Measurements from ENCODE around the gene EGFL8.

Gene EGFL8

DNA sequence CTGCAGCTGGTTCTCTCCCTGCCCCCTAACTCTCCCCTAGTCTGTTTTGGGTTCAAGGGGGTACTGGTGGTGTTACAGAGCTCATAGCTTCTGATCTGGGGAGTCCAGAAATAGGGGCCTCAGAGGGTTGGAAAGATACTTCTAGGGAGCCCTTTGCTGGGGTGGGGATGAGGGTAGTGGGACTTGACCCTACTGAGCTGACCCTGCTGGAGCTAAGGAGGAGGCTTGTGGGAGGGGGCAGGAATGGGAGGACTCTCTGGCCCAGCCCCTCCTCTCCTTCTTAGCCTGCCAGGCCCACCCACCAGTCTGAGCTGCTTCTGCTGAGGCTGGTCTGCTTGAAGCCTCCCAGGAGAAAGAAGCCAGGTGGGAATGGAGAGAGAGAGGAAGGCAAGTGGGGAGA, at the start of gene EGFL8:
EGFL8 (plus strand) TSS at position 301 of the 400 bp plus-strand sequence. CDS start 1,571 bp downstream, outside the sequence.
- TF ChIP-seq, protein P1, sequence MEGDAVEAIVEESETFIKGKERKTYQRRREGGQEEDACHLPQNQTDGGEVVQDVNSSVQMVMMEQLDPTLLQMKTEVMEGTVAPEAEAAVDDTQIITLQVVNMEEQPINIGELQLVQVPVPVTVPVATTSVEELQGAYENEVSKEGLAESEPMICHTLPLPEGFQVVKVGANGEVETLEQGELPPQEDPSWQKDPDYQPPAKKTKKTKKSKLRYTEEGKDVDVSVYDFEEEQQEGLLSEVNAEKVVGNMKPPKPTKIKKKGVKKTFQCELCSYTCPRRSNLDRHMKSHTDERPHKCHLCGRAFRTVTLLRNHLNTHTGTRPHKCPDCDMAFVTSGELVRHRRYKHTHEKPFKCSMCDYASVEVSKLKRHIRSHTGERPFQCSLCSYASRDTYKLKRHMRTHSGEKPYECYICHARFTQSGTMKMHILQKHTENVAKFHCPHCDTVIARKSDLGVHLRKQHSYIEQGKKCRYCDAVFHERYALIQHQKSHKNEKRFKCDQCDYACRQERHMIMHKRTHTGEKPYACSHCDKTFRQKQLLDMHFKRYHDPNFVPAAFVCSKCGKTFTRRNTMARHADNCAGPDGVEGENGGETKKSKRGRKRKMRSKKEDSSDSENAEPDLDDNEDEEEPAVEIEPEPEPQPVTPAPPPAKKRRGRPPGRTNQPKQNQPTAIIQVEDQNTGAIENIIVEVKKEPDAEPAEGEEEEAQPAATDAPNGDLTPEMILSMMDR (IDR thresholded peaks at IDR 0.05), result no peak

DNA sequence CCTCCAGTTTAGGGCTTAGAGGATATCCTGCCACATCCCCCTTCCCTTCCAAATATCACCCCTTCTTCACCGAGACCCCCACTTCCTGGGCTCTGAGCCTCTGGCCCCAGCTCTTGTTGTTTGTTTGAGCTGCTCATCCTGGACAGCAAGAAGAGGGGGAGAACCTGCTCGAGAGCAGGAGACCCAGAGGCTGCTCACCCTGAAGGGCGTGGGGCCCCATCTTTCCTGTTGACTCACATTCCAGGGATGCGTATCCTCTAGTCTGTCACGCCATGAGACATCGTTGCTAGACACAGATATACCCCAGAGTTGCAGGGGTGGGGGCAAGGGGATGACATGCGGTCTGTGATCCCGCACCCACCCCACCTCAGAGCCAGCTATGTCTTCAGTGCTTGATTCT, 49.6 kb upstream of the EGFL8 start:
- TF ChIP-seq, protein P1 (IDR thresholded peaks at IDR 0.05), result no peak

DNA sequence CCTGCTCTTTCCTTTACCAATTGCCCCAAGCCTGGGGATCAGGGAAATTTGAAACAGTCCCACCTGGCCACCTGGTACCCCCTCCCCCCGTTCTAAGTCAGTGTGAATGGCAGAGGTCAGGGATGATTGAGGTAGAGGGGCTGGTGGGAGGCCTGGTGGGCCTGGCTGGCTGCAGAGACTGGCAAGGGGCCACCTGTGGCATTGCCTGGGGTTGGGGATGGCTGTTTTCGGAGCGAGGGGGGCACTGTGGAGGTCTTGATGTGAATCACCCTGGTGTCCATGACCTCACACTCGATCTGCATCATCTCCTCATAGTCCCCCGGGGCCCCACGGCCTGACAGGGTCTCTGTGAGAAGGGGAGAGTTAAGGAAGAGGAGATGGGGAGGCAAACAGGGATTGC, 48.8 kb upstream of the EGFL8 start:
- TF ChIP-seq, protein P1 (IDR thresholded peaks at IDR 0.05), result no peak

DNA sequence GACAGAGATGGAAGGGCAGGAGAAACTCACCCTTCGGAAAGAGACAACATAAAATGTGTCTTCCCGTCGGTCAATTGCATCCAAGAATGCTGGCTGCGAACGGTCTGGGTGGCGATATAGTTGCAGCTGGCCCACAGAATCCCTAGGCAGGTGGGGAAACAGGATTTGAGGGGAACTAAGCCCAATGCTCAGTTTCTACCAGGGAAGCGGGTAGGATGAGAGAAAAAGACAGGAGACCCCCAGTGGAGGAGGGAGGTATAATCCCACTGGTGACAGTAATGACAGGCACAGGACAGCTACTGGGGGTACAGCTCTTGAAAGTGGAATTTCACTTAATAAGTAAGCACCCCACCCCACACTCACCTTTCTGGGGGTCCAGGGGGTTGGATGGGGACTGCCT, 47.7 kb upstream of the EGFL8 start:
- TF ChIP-seq, protein P1 (IDR thresholded peaks at IDR 0.05), result peak; percentile 40

DNA sequence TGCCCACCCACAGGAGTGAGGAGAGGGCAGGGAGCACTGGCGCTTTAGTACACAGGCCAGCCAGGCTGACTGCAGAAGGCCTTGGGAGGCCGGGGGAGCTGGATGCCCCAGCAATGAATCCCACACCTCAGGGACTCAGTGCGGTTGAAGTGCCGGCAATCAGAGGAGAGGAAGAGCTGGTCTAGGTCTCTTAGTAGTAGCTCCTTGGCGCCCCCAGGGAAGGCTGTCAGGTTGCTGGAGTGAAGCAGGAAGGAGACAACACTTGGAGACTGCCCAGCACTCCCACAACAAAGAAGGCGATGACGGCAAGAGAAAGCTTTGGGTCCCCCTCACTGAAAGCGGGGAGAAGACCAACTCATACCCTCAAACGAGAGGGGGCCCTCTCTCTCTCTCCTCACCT, 46.9 kb upstream of the EGFL8 start:
- TF ChIP-seq, protein P1 (IDR thresholded peaks at IDR 0.05), result no peak

DNA sequence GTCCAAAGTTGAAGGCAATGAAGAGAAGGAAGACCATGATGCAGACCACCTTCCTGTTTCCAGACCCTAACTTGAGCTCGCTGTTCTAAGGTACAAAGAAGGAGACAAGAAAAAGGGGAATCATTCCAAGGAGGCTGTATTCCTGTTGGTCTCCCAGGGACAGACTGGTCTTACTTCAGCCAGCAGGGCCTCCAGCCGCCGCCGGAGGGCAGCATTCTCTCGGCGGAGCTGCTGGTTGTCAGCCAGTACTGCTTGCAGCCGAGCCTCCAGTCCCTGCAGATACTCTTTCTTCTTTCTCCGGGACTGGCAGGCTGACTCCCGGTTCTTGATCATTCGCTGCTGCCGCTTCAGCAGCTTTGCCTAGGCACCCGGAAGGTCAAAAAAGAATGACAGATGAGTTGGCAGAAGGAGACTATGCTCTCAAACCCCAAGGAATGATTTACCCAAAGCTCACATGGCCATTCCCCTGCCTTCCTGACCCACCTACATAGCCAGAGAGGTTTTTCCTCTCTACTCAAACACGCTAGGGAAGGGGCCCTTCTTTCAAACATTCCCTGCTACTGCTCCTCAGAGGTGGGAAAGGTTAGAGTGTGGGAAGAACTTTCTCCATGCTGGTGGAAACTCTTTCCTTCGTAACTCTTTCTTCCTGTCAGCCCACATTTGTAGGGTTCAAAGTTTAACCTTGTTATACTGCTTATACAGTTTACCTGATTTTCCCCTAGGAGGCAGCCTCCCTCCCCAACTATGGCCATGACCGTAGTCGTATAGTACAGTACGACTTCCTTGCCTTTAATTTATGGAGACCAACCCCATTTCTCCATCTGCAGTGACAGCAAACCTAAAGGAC, 45.4 kb upstream of the EGFL8 start:
- TF ChIP-seq, protein P1 (IDR thresholded peaks at IDR 0.05), result peak; percentile 90

DNA sequence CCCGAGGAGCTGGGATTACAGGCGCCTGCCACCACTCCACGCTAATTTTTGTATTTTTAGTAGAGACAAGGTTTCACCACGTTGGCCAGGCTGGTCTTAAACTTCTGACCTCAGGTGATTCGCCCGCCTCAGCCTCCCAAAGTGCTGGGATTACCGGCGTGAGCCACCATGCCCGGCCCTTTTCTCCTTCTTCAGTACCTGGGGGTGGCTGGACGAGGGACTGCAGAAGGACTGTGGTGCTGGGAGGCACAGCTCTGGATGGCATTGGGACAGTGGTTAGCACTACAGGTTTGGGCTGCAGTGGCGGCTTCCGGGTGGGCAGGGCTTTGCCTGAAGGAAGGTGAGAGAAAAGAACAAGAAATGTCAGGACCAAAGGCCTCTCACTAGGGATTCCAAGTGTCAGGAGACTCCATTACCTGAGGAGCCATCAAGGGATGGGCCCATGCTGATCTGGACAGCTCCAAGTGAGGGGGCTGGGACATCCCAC, 43.8 kb upstream of the EGFL8 start:
- TF ChIP-seq, protein P1 (IDR thresholded peaks at IDR 0.05), result no peak

Measured in LNCAP (cell line).